ENCODE data around the gene TSSK6. TPM values are rescaled to one million over a fixed set of nuclear protein-coding genes. Genes with fewer than 3 reads are reported as not detected.

The TSSK6 gene
- polyA plus RNA-seq, 3 donors from 2014 or later = 0.66 to 0.96 TPM; not detected in 1

- peak overlapping the region; percentile 70 to 78 (median 74) for H3K4me3 Mint-ChIP-seq
- peaks cover 0 to 3% (median 0%) of the 10 kb centered on the region in 6 donors for H3K9me3 Mint-ChIP-seq
- H3K4me1 Mint-ChIP-seq = peaks cover 18 to 27% of the 10 kb centered on the region in 2 donors
- H3K27me3 Mint-ChIP-seq (ENCODE audit: low read depth in 3 of 3) = peaks cover 3 to 7% (median 4%) of the 10 kb centered on the region in 3 donors
- peak; percentile 39 to 54 (median 54) for DNase-seq
- no peak overlapping the region for H3K27ac Mint-ChIP-seq
- H3K36me3 Mint-ChIP-seq = no peaks in the 10 kb centered on the region
Measured at GRCh38 chr19:19540715-19541515, 25.6 kb upstream of the TSSK6 start.

- Mint-ChIP-seq H3K27me3 (ENCODE audit: low read depth in 3 of 3) (peaks cover 3 to 7% (median 4%) of the 10 kb centered on the region in 3 donors), H3K4me1 (peaks cover 18 to 27% of the 10 kb centered on the region in 2 donors), H3K9me3 (peaks cover 0 to 3% (median 0%) of the 10 kb centered on the region in 6 donors), H3K36me3 (no peaks in the 10 kb centered on the region), H3K4me3 (peak overlapping the region; percentile 70 to 78 (median 74)), H3K27ac (no peak overlapping the region)
- peak; percentile 35 to 47 (median 38) for DNase-seq
Measured at GRCh38 chr19:19540064-19540714, 24.8 kb upstream of the TSSK6 start.

DNA sequence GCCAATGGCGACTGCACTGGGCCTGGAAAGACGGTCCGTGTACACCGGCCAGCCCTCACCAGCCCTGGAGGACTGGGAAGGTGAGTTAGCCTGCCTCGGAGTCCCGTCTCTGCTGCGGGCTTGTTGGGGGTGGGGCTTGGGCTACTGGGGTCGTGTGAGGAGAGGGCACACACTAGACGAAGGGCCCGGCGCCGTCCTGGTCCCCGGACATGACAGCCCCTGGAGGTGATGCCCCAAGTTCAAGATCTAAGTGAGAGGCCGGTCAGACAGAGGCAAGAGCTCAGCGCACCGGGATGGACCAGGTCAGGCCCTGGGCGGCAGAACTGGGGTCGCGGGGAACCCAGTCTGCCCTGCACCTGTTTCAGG, 24.3 kb upstream of the TSSK6 start:
- H3K36me3 Mint-ChIP-seq = no peaks in the 10 kb centered on the region
- no peak overlapping the region for H3K27ac Mint-ChIP-seq
- peaks cover 0 to 3% (median 0%) of the 10 kb centered on the region in 6 donors for H3K9me3 Mint-ChIP-seq
- DNase-seq = no peak
- H3K27me3 Mint-ChIP-seq (ENCODE audit: low read depth in 3 of 3) = peaks cover 3 to 7% (median 4%) of the 10 kb centered on the region in 3 donors
- peak overlapping the region in 2 of 5 donors; percentile 12 to 48 for H3K4me3 Mint-ChIP-seq
- peaks cover 18 to 27% of the 10 kb centered on the region in 2 donors for H3K4me1 Mint-ChIP-seq

- Mint-ChIP-seq H3K27ac (no peak overlapping the region), H3K27me3 (ENCODE audit: low read depth in 3 of 3) (peaks cover 4 to 8% (median 7%) of the 10 kb centered on the region in 3 donors), H3K4me3 (peak overlapping the region; percentile 40 to 61 (median 52)), H3K36me3 (peaks cover 0 to 3% (median 0%) of the 10 kb centered on the region in 3 donors), H3K4me1 (peaks cover 18 to 27% of the 10 kb centered on the region in 2 donors), H3K9me3 (peaks cover 0 to 3% (median 0%) of the 10 kb centered on the region in 6 donors)
- no peak for DNase-seq
Measured at GRCh38 chr19:19538785-19539166, 23.4 kb upstream of the TSSK6 start.

GRCh38 chr19:19538061-19538784, 22.9 kb upstream of the TSSK6 start, which contains the start of gene CILP2:
Gene CILP2 (plus strand): TSS chr19:19538265. CDS start chr19:19538350, 85 bp downstream.
- H3K27ac Mint-ChIP-seq = peak within 1 kb of the TSS in 1 of 6 donors; percentile 34
- H3K27me3 Mint-ChIP-seq (ENCODE audit: low read depth in 3 of 3) = peaks cover 4 to 8% (median 7%) of the 10 kb centered on the region in 3 donors
- peaks cover 0 to 3% (median 0%) of the 10 kb centered on the region in 3 donors for H3K36me3 Mint-ChIP-seq

GRCh38 chr19:19537075-19538048, 22.0 kb upstream of the TSSK6 start:
- Mint-ChIP-seq H3K4me1 (peaks cover 18 to 25% of the 10 kb centered on the region in 2 donors), H3K4me3 (peak overlapping the region in 4 of 5 donors; percentile 33 to 68 (median 64)), H3K36me3 (peaks cover 0 to 3% (median 0%) of the 10 kb centered on the region in 3 donors), H3K27me3 (ENCODE audit: low read depth in 3 of 3) (peaks cover 2 to 8% (median 7%) of the 10 kb centered on the region in 3 donors), H3K9me3 (peaks cover 0 to 3% (median 0%) of the 10 kb centered on the region in 6 donors), H3K27ac (peak overlapping the region in 1 of 6 donors; percentile 34)
- DNase-seq = no peak

More at GRCh38 chr19:19538061-19538784, 22.9 kb upstream of the TSSK6 start, which contains the start of gene CILP2:
- Mint-ChIP-seq H3K9me3 (peaks cover 0 to 3% (median 0%) of the 10 kb centered on the region in 6 donors), H3K4me3 (peak within 1 kb of the TSS; percentile 42 to 68 (median 64)), H3K4me1 (peaks cover 18 to 27% of the 10 kb centered on the region in 2 donors)
- DNase-seq = no peak

- Mint-ChIP-seq H3K27ac (no peak overlapping the region), H3K9me3 (peaks cover 0 to 3% (median 0%) of the 10 kb centered on the region in 6 donors), H3K4me3 (no peak overlapping the region), H3K36me3 (peaks cover 0 to 3% (median 0%) of the 10 kb centered on the region in 3 donors), H3K4me1 (peaks cover 19 to 20% of the 10 kb centered on the region in 2 donors), H3K27me3 (ENCODE audit: low read depth in 3 of 3) (peaks cover 4 to 10% (median 7%) of the 10 kb centered on the region in 3 donors)
- DNase-seq = no peak
Measured at GRCh38 chr19:19535311-19536191, 20.2 kb upstream of the TSSK6 start.

- no peak for DNase-seq
- Mint-ChIP-seq H3K36me3 (peaks cover 0 to 3% (median 0%) of the 10 kb centered on the region in 3 donors), H3K4me3 (no peak overlapping the region), H3K27ac (no peak overlapping the region), H3K27me3 (ENCODE audit: low read depth in 3 of 3) (peaks cover 3 to 10% (median 8%) of the 10 kb centered on the region in 3 donors), H3K4me1 (peaks cover 17 to 18% of the 10 kb centered on the region in 2 donors), H3K9me3 (peaks cover 0 to 3% (median 0%) of the 10 kb centered on the region in 6 donors)
Measured at GRCh38 chr19:19534556-19535265, 19.4 kb upstream of the TSSK6 start.

GRCh38 chr19:19533841-19534240, 18.5 kb upstream of the TSSK6 start:
- Mint-ChIP-seq H3K4me3 (no peak overlapping the region), H3K9me3 (peaks cover 0 to 2% (median 0%) of the 10 kb centered on the region in 6 donors), H3K27me3 (ENCODE audit: low read depth in 3 of 3) (peaks cover 3 to 12% (median 10%) of the 10 kb centered on the region in 3 donors), H3K27ac (peak overlapping the region in 1 of 6 donors; percentile 4), H3K4me1 (peaks cover 12 to 15% of the 10 kb centered on the region in 2 donors), H3K36me3 (peaks cover 0 to 3% (median 0%) of the 10 kb centered on the region in 3 donors)
- no peak for DNase-seq

DNA sequence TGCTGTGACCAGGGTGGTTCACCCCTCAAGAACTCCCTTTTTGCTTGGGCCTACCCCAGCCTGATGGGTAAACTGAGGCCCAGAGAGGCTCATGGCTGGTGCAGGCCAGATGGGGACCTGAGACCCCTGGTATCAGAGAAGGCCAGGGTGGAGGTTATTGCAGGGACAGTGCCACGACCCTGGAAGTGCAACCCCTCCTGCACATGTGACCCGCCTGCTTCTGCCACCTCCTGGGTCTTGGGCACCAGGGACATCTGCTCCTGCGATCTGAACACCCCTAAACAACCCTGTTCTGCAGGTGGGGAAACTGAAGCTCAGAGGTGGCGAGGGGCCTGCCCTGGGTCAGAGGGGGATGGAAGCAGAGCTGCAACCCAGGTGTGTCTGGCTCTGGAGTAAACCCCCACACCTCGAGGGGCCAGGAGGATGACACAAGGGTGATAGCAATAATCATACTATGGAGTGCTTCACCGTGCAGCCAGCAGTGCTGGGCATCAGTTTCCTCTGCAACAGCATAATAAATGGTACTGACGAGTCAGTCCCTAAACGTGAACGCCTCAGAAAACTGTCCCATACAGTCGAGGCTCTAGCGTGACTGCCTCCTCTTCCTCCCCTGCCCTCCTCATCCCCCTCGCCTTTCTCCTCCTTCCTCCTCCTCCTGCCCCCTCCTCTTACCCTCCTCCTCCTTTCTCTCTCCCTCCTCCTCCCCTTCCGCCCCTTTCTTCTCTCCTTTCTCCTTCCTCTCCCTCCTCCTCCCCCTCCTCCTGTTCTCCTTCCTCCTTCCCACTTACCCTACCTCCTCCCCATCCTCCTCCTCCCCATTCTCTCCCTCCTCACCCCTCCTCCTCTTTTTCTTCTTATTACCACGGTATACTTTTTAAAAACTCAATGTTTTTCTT, 17.7 kb upstream of the TSSK6 start:
- Mint-ChIP-seq H3K4me1 (peaks cover 8 to 10% of the 10 kb centered on the region in 2 donors), H3K4me3 (no peak overlapping the region), H3K27ac (no peak overlapping the region), H3K9me3 (peaks cover 0 to 2% (median 0%) of the 10 kb centered on the region in 6 donors), H3K27me3 (ENCODE audit: low read depth in 3 of 3) (peaks cover 3 to 11% (median 10%) of the 10 kb centered on the region in 3 donors), H3K36me3 (peaks cover 0 to 3% (median 0%) of the 10 kb centered on the region in 3 donors)
- DNase-seq = no peak

Data from immature natural killer cell (primary cell).